Measurements from ENCODE around the gene FUOM. TPM values are rescaled to one million over a fixed set of nuclear protein-coding genes. Genes with fewer than 3 reads are reported as not detected.

Gene FUOM, protein sequence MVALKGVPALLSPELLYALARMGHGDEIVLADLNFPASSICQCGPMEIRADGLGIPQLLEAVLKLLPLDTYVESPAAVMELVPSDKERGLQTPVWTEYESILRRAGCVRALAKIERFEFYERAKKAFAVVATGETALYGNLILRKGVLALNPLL
- total RNA-seq (10 to 100 TPM in 7 of 9 donors, 1 to 10 TPM in 2; 6.2 to 47.9 (median 14.0) TPM), polyA plus RNA-seq (10 to 100 TPM in 2 of 3 donors, 1 to 10 TPM in 1; 4.8 to 35.7 (median 22.6) TPM)
- long read RNA-seq, donor 1 = 0 reads
- long read RNA-seq, donor 2, partial matches to known transcripts = 0 of 3 reads
- long read RNA-seq, donor 2, other reads (novel, unspliced or antisense) = 0 of 3 reads
- long read RNA-seq, donor 3 = 0 reads
- long read RNA-seq, donor 4, partial matches to known transcripts = 2 of 9 reads
- long read RNA-seq, donor 4, other reads (novel, unspliced or antisense) = 1 of 9 reads
- long read RNA-seq, donor 5, transcript FUOM-201 (6 exons, 709 nt) = major isoform, 7 of 11 reads
- long read RNA-seq, donor 5, partial matches to known transcripts = 1 of 11 reads
- long read RNA-seq, donor 5, other reads (novel, unspliced or antisense) = 1 of 11 reads
- long read RNA-seq, donor 6, partial matches to known transcripts = 0 of 6 reads
- long read RNA-seq, donor 6, other reads (novel, unspliced or antisense) = 2 of 6 reads
- long read RNA-seq, donor 7, partial matches to known transcripts = 0 of 4 reads
- long read RNA-seq, donor 7, other reads (novel, unspliced or antisense) = 0 of 4 reads
- long read RNA-seq, donor 8, partial matches to known transcripts = 0 of 3 reads
- long read RNA-seq, donor 8, other reads (novel, unspliced or antisense) = 0 of 3 reads
- long read RNA-seq, donor 9, partial matches to known transcripts = 0 of 2 reads
- long read RNA-seq, donor 9, other reads (novel, unspliced or antisense) = 0 of 2 reads
- long read RNA-seq, donor 10 = 0 reads

DNA sequence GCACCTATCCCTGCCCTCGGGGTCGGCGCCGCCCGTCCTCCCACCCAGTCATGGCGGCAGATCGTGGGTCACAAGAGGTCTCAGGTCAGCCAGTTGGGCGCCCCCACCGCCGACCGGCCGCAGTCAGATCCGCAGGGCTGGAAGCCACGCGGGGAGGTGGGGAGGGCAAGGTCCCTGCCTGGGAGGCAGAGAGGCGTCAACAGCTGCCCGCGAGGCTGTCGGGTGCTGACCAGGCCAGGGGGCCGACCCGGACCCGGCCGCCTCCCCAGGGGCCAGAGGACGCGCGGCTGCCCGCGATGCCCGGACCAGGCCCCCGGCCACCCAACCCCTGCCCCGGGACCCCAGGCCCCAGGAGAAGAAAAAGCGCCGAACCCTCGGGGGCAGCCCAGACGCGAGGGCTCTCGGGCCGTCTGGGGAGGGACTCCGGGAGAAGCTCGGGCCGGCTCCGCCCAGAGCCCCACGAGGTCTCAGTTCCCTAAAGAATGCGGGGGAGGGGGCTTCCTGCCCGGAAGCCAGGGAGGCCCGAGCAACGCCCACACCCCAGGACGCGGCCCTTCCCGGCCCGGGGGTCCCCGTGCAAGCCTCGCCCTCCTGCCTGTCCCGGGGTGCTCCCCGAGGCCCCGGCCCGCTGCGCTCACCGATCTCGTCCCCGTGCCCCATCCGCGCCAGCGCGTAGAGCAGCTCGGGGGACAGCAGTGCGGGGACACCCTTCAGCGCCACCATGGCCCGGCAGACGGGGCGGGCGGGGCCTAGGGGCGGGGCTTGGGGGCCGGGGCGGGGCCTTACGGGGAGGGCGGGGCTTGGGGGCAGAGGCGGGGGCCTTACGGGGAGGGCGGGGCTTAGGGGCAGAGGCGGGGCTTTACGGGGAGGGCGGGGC is at the start of gene FUOM:
Gene FUOM (minus strand): TSS at position 735 of the 877 bp plus-strand sequence. CDS start 12 bp downstream, at position 723.
- DNase-seq = peak in 6 of 7 donors; percentile 41 to 58 (median 46)

GRCh38 chr10:133405844-133406527 is 48.2 kb upstream of the FUOM start:
- peaks cover 0 to 32% of the 10 kb centered on the region in 2 donors for H3K36me3 ChIP-seq (replicated peaks in 1 of 2)
- H3K27me3 ChIP-seq = no peaks in the 10 kb centered on the region
- H3K4me3 ChIP-seq = no peak overlapping the region
- intact Hi-C loops (cut with DNase I) = no loop called here
- no peak overlapping the region for H3K27ac ChIP-seq
- H3K9me3 ChIP-seq (replicated peaks in 1 of 3) = no peaks in the 10 kb centered on the region
- TF ChIP-seq, protein P1, sequence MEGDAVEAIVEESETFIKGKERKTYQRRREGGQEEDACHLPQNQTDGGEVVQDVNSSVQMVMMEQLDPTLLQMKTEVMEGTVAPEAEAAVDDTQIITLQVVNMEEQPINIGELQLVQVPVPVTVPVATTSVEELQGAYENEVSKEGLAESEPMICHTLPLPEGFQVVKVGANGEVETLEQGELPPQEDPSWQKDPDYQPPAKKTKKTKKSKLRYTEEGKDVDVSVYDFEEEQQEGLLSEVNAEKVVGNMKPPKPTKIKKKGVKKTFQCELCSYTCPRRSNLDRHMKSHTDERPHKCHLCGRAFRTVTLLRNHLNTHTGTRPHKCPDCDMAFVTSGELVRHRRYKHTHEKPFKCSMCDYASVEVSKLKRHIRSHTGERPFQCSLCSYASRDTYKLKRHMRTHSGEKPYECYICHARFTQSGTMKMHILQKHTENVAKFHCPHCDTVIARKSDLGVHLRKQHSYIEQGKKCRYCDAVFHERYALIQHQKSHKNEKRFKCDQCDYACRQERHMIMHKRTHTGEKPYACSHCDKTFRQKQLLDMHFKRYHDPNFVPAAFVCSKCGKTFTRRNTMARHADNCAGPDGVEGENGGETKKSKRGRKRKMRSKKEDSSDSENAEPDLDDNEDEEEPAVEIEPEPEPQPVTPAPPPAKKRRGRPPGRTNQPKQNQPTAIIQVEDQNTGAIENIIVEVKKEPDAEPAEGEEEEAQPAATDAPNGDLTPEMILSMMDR (IDR thresholded peaks at IDR 0.05) = no peak
- TF ChIP-seq POLR2A (IDR thresholded peaks at IDR 0.05) = no peak
- peaks cover 2 to 6% of the 10 kb centered on the region in 2 donors for H3K4me1 ChIP-seq (replicated peaks in 1 of 2)
- DNase-seq = no peak
- WGBS, 4 donors = 93 to 99% (median 96%) methylated on average over 8 of the region's 8 CpGs

More for the DNA sequence above, at the start of gene FUOM:
- peaks cover 6 to 12% of the 10 kb centered on the region in 2 donors for H3K4me1 ChIP-seq (replicated peaks in 1 of 2)
- peaks cover 0 to 5% of the 10 kb centered on the region in 2 donors for H3K36me3 ChIP-seq (replicated peaks in 1 of 2)
- H3K27ac ChIP-seq = peak within 1 kb of the TSS in 2 of 5 donors; percentile 32 to 74
- H3K27me3 ChIP-seq = no peaks in the 10 kb centered on the region
- intact Hi-C loops (cut with DNase I) = no loop called here
- peak within 1 kb of the TSS in 3 of 4 donors; percentile 25 to 80 (median 37) for H3K4me3 ChIP-seq
- no peaks in the 10 kb centered on the region for H3K9me3 ChIP-seq (replicated peaks in 1 of 3)
- WGBS, 4 donors = 2 to 4% (median 3%) methylated on average over 5 to 83 of the region's 83 CpGs; no CpG with 5 or more reads in 1 of the 4 donors
- peak in 1 of 2 donors; percentile 33 for TF ChIP-seq POLR2A (IDR thresholded peaks at IDR 0.05)
- TF ChIP-seq, protein P1 (IDR thresholded peaks at IDR 0.05) = peak in 1 of 6 experiments; percentile 4

- TF ChIP-seq, protein P1 (IDR thresholded peaks at IDR 0.05) = no peak
- no peak for TF ChIP-seq POLR2A (IDR thresholded peaks at IDR 0.05)
- DNase-seq = no peak
- peaks cover 9 to 12% of the 10 kb centered on the region in 2 donors for H3K4me1 ChIP-seq (replicated peaks in 1 of 2)
- no peaks in the 10 kb centered on the region for H3K27me3 ChIP-seq
- intact Hi-C loops (cut with DNase I) = no loop called here
- WGBS, 4 donors = 58 to 66% (median 63%) methylated on average over 2 of the region's 2 CpGs
- H3K36me3 ChIP-seq (replicated peaks in 1 of 2) = peaks cover 0 to 35% of the 10 kb centered on the region in 2 donors
- H3K9me3 ChIP-seq (replicated peaks in 1 of 3) = no peaks in the 10 kb centered on the region
- no peak overlapping the region for H3K27ac ChIP-seq
- no peak overlapping the region for H3K4me3 ChIP-seq
Measured at GRCh38 chr10:133405272-133405671, 47.5 kb upstream of the FUOM start.
